Peyer's patch (tissue), 4 donors: ENCODE data around the gene GAS7.

ENCODE experiments used
- POLR2A ChIP-seq, 2 donors: fragments of 450-650 bp; IDR thresholded peaks; one replicate each; pipeline ENCODE4 v1.5.1; 2017; ENCODE audit warnings: antibody characterized with exemption in 2 of 2, mild to moderate bottlenecking in 2 of 2, moderate library complexity in 2 of 2
- TF ChIP-seq, protein P1 (sequence below), 6 experiments: fragments of 450-650 bp in 4 of 6; fragments of 200-600 bp in 2 of 6; sonication (generic) in 1 of 6; IDR thresholded peaks; one replicate each; pipeline ENCODE4 v1.5.1; 2017 to 2019; ENCODE audit warnings: antibody characterized with exemption in 6 of 6, mild to moderate bottlenecking in 3 of 6, moderate library complexity in 1 of 6

DNA sequence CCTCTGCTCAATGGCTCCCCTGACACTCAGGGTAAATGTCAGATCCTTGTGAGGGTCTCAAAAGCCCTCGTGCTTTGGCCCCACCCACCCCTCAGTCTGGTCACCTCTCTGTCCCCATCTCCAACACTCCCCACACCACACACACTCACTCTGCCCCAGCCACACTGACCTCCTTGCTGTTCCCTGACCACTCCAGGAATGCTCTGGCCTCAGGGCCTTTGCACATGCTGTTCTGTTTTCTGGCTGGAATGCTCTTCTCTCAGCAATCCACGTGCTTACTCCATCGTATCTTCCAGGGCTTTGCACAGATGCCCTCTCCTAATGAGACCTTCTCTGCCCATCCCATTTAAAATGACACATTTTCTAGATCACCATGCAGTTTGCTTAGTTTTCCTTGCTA lies 28.2 kb downstream of the GAS7 start:
- no peak for TF ChIP-seq POLR2A (IDR thresholded peaks at IDR 0.05)
- TF ChIP-seq, protein P1, sequence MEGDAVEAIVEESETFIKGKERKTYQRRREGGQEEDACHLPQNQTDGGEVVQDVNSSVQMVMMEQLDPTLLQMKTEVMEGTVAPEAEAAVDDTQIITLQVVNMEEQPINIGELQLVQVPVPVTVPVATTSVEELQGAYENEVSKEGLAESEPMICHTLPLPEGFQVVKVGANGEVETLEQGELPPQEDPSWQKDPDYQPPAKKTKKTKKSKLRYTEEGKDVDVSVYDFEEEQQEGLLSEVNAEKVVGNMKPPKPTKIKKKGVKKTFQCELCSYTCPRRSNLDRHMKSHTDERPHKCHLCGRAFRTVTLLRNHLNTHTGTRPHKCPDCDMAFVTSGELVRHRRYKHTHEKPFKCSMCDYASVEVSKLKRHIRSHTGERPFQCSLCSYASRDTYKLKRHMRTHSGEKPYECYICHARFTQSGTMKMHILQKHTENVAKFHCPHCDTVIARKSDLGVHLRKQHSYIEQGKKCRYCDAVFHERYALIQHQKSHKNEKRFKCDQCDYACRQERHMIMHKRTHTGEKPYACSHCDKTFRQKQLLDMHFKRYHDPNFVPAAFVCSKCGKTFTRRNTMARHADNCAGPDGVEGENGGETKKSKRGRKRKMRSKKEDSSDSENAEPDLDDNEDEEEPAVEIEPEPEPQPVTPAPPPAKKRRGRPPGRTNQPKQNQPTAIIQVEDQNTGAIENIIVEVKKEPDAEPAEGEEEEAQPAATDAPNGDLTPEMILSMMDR (IDR thresholded peaks at IDR 0.05): no peak
